Measurements from ENCODE around the gene FAM216B. TPM values are rescaled to one million over a fixed set of nuclear protein-coding genes. Genes with fewer than 3 reads are reported as not detected.

The FAM216B gene
- total and polyA plus RNA-seq, 10 of the 15 experiments (the other 5 are each of a cell fraction or from before 2014, with no cell fraction given), result not detected

- Histone ChIP-seq H3K9me3 (replicated peaks; ENCODE audit: control insufficient read depth, insufficient read depth, low read length) (no peaks in the 10 kb centered on the region), H3K4me3 (no peak overlapping the region), H3K9ac (ENCODE audit: control insufficient read depth, insufficient read depth, low read length) (no peak overlapping the region), H3K27me3 (replicated peaks in 1 of 2; ENCODE audit: control insufficient read depth in 2 of 2, insufficient read depth in 2 of 2, low read length in 1 of 2) (peaks cover 0 to 3% of the 10 kb centered on the region in 2 experiments; a peak in 1 of 4 replicates), H3K27ac (ENCODE audit: control insufficient read depth, insufficient read depth) (no peak overlapping the region), H4K20me1 (ENCODE audit: control insufficient read depth, insufficient read depth) (no peaks in the 10 kb centered on the region), H3K36me3 (ENCODE audit: control insufficient read depth in 2 of 2, insufficient read depth in 2 of 2, low read length in 1 of 2) (no peaks in the 10 kb centered on the region), H3K4me1 (ENCODE audit: control insufficient read depth, insufficient read depth, low read length) (no peaks in the 10 kb centered on the region), H3K4me2 (ENCODE audit: control insufficient read depth, insufficient read depth) (no peak overlapping the region), H3K79me2 (ENCODE audit: control insufficient read depth, insufficient read depth, low read length) (no peaks in the 10 kb centered on the region), H2AFZ (ENCODE audit: control insufficient read depth, low read depth, low read length) (no peak overlapping the region)
- TF ChIP-seq SREBF1 (IDR thresholded peaks at IDR 0.05; ENCODE audit: low read length) (no peak), ELK1 (IDR thresholded peaks at IDR 0.05; ENCODE audit: low read depth, low read length) (no peak), CREM (IDR thresholded peaks at IDR 0.05; ENCODE audit: low read depth) (no peak), SMAD1 (IDR thresholded peaks at IDR 0.05; ENCODE audit: low read depth, partially characterized antibody) (no peak), USF2 (IDR thresholded peaks at IDR 0.05; ENCODE audit: borderline replicate concordance, low read depth, low read length) (no peak), ZBTB11 (CRISPR knock-in tag; IDR thresholded peaks at IDR 0.05) (no peak), BCL3 (IDR thresholded peaks at IDR 0.05; ENCODE audit: borderline replicate concordance, insufficient read depth, low read depth, low read length, poor library complexity, severe bottlenecking) (no peak), FOS (IDR thresholded peaks at IDR 0.05; ENCODE audit: borderline replicate concordance, extremely low read depth, insufficient read length) (no peak), ZBED1 (IDR thresholded peaks at IDR 0.05; ENCODE audit: borderline replicate concordance) (no peak), KLF5 (IDR thresholded peaks at IDR 0.05; ENCODE audit: partially characterized antibody) (no peak), PAX5 (IDR thresholded peaks at IDR 0.05; ENCODE audit: borderline replicate concordance, low read depth, low read length) (no peak), E4F1 (IDR thresholded peaks at IDR 0.05; ENCODE audit: borderline replicate concordance, partially characterized antibody) (no peak), TAF1 (IDR thresholded peaks at IDR 0.05; ENCODE audit: borderline replicate concordance, low read depth, low read length) (no peak), RB1 (IDR thresholded peaks at IDR 0.05; ENCODE audit: borderline replicate concordance) (no peak), SRF (IDR thresholded peaks at IDR 0.05; ENCODE audit: low read depth in 2 of 2, low read length in 2 of 2) (no peak), GATAD2B (conservative IDR thresholded peaks at IDR 0.05; ENCODE audit: low read depth) (no peak)
- ChIA-PET POLR2A (no interaction called here), CTCF (no interaction called here), SMC1A (ENCODE audit: uncharacterized antibody, unreplicated experiment) (interaction anchor here (0.8 to 1.5 kb wide), 3 partner anchors 10 to 29 kb away, joined by 3 read pairs; no protein-coding TSS in a partner anchor), RAD21 (ENCODE audit: unreplicated experiment) (no interaction called here)
- FAIRE-seq (no peak), DNase-seq (ENCODE audit: low read depth, low spot score) (no peak), ATAC-seq (no peak)
- BruUV-seq (replicated peaks), result no TSS peak
- intact Hi-C loops (cut with micrococcal nuclease; ENCODE audit: unreplicated experiment) (no loop called here), in situ Hi-C loops (cut with MboI) (no loop called here)
Observed at GRCh38 chr13:42732073-42732472, 49.3 kb upstream of the FAM216B start.

All from GM12878 (cell line).